Central memory CD4-positive, alpha-beta T cell (primary cell): ENCODE measurements around the gene DEFB113.
"Not testable (repeated sequence)": the region's sequence is repeated elsewhere in the genome, so short reads cannot be mapped to it uniquely, and the experiment has no call there.

ENCODE experiments used
- DNase-seq: peaks from one replicate; pipeline ENCODE4 v3.0.0; 2022
- total RNA-seq, 3 experiments: gene quantifications; one replicate each; lab custom pipeline; 2026; lab: John Stamatoyannopoulos, UW

DEFB113 gene
- 0 reads per million in 3 experiments for total RNA-seq

- DNase-seq, result no peak
Observed at GRCh38 chr6:49969605-49970004, at the start of gene DEFB113. TSS of gene DEFB113 (minus strand) at chr6:49969625. CDS start at chr6:49969625, 0 bp downstream.

DNA sequence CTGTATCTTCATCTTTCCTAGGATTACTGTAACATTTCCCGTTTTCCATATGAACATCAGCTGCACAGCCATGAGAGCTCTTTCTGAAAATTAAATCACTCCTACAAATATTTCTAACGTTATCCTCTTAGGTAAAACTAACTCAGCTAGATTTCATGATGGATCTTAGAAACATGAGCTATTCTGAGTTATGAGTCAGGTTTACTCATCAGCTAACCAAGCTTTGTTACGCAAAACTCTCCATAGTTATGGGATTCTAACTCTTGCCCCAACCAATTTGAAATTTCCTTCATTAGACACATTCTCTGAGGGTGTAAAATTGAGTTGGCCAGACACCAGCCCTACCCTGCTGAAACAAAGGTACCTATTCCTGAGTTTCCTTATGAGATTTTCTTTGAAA is 38.4 kb upstream of the DEFB113 start:
- no peak for DNase-seq

GRCh38 chr6:50003139-50003538 is 33.7 kb upstream of the DEFB113 start:
- DNase-seq, result no peak

GRCh38 chr6:49995278-49995677 is 25.9 kb upstream of the DEFB113 start:
- DNase-seq, result no peak

DNA sequence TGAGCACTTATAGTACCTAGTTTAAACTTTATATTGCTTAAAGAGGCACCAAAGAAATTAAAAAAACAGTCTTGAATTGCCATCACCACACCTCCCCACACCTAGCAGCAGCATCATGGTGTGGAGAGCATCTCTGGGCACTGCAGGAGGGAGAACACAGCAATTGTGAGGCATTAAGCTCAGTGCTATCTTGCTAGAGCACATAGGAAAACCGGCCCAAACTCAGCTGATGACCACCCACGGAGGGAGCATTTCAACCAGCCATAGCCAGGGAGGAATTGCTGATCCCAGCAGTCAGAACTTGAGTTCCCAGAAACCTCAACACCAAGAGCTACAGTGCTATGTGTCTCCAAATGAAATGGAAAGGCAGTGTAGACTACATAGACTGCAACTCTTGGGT is 19.5 kb upstream of the DEFB113 start:
- DNase-seq, result no peak

- DNase-seq, result no peak
Observed at GRCh38 chr6:49987749-49988148, 18.3 kb upstream of the DEFB113 start.

GRCh38 chr6:49986551-49986950 is 17.1 kb upstream of the DEFB113 start:
- DNase-seq, result no peak

- no peak for DNase-seq
Observed at GRCh38 chr6:49982046-49982445, 12.6 kb upstream of the DEFB113 start.

DNA sequence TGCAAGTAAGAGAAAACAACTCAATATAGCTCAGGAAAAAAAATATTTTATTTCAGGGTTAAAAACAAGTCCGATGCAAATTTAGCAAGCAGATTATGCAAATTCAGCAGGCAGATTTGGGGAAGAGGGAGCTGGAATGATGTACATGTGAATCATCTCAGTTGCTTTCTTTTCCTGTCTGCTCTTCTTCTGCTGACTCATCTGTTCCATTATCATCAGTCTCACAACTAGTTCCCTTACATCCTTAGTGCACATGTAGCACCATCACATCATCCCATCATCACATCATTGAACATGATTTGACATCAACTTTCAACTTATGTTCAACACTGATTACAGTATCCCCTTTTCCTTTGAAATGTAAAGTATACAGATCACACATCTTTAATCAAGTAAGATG is 11.5 kb upstream of the DEFB113 start:
- DNase-seq, result no peak

GRCh38 chr6:49979584-49979983 is 10.2 kb upstream of the DEFB113 start:
- no peak for DNase-seq

DNA sequence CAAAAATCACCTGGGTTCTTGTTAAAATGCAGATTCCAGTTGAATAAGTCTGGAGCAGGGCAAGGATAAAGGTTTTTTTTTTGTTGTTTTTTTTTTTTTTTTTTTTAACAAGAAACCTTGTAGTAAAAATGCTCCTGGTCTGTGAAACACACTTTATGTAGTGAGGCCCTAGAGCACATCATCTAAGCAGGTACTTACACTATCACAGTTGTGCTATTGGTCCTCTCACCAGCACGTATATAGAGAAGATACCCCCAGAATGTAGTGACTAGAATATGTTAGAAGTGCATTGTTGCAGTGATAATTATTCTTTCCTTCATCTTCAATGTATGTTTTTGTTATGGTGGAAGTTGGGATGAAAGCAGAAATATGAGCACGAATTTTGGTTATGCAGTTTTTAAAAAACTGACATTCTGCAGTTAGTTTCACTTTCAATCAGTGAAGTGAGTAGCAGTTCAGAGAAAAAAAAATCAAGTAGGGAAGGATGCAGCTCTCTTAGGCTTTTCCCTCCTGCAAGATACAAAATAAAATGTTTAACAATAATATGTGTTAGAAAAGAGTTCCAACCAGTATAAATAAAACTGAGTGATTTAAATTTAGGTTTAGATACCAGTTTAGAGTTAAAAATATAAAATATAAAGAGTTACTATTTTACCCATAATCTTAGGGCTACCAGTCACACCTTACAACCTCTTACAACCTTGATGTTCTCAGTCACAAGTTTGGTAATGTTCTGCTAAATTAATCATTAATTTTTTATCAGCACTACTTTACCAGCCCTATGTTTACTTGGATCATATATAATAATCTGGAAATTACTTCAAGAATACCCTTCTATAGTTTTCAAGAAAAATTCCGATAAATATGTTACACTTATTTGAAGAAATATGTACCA is 9.2 kb upstream of the DEFB113 start:
- DNase-seq, result no peak

- DNase-seq, result no peak
Observed at GRCh38 chr6:49966823-49967222, 2.6 kb downstream of the DEFB113 start.

- DNase-seq, result no peak
Observed at GRCh38 chr6:49966334-49966733, 3.1 kb downstream of the DEFB113 start.

- no peak for DNase-seq
Observed at GRCh38 chr6:49964064-49964463, 5.4 kb downstream of the DEFB113 start, which contains the start of gene DEFB114. TSS of gene DEFB114 (minus strand) at chr6:49964164. CDS start at chr6:49964105, 59 bp downstream.

GRCh38 chr6:49958180-49958579 is 11.2 kb downstream of the DEFB113 start:
- DNase-seq, result no peak

DNA sequence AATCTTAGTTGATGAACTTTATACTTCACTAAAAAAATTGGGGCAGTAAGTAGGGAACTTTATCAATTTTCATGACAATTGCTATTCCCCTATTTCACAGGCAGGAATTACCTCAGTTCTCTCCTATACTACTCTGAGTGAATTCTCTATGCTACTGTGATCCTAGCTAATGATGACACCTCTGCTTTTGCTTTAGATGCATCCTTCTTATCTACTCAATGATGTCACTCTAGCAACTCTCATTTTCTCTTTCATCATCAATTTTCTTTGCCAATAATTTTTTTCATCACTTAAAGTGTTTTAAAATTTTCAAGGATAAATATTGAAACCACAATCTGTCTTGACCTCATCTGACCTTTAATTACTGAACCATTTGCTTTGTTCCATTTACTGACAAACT is 13.6 kb downstream of the DEFB113 start:
- no peak for DNase-seq

GRCh38 chr6:49951926-49952325 is 17.5 kb downstream of the DEFB113 start:
- no peak for DNase-seq

DNA sequence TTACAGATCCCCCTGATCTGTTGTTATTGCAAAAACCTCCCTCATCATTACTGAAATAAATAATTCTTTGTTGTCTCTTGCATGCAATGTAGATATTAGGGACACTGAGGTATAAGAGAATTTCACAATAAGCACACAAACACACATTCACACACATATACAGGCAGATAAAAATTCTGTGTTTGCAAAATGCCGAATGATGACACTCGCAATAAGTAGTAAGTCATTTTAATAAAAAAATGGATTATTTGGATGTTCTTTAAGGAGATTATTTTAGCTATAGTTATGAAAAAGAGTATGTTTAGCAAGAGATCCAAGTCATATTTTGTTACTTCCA is 19.0 kb downstream of the DEFB113 start:
- no peak for DNase-seq

- DNase-seq, result no peak
Observed at GRCh38 chr6:49949062-49949461, 20.4 kb downstream of the DEFB113 start.

DNA sequence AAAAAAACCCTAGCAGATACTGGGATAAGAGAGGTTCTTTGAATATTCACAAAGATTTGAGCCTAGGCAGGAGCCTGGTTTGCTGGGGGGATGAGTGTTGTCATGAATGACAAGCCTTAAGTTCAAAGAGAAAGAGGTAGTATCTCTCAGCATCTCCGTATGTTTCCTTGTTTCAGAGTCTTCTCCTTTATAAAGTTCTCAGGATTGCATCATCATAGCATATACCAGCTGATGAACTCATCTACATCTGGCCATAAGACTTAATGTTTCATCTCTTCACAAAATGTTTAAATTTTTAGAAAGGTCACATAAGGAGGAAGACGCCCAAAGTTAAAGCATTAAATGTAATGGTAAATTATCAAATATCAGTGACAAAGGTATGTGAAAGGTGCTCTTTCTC is 22.6 kb downstream of the DEFB113 start:
- DNase-seq, result no peak

- DNase-seq, result not testable (repeated sequence)
Observed at GRCh38 chr6:49944068-49944467, 25.4 kb downstream of the DEFB113 start.

GRCh38 chr6:49939993-49940498 is 29.4 kb downstream of the DEFB113 start:
- no peak for DNase-seq

- DNase-seq, result no peak
Observed at GRCh38 chr6:49937811-49938210, 31.6 kb downstream of the DEFB113 start.

DNA sequence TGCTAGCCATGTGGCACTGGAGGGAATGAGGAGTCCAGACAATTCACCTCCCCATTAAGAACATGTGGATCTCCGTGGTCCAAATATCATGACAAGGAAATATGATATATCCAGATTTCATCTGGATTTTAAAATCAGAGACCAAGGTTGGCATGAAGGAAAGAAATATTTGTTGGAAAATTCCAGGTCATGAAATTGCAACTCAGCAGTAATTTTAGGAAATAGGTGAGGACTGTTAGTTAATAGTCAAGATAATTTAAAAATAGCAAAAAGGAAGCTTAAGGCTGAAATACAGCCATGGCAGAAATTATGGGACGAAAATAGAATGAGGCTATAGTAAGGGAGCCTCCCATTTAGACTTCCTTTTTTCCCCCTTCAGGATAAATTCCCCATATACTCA is 32.4 kb downstream of the DEFB113 start:
- no peak for DNase-seq

GRCh38 chr6:49935387-49935786 is 34.0 kb downstream of the DEFB113 start:
- no peak for DNase-seq
